GM23248 (cell line): ENCODE results near the gene CHMP6.

ENCODE experiments used
- EZH2 ChIP-seq: fragments of 200-600 bp; sonication (generic); IDR thresholded peaks from 2 replicates; pipeline ENCODE4 v1.6.1; 2018; ENCODE audit warnings: antibody characterized with exemption, mild to moderate bottlenecking; ENCODE audit not compliant: insufficient read depth, poor library complexity, severe bottlenecking
- EZH2phosphoT487 ChIP-seq: fragments of 200-600 bp; sonication (generic); IDR thresholded peaks from 2 replicates; pipeline ENCODE4 v1.6.1; 2018; ENCODE audit warnings: antibody characterized with exemption, moderate library complexity, mild to moderate bottlenecking, low read depth; ENCODE audit not compliant: insufficient read depth

DNA sequence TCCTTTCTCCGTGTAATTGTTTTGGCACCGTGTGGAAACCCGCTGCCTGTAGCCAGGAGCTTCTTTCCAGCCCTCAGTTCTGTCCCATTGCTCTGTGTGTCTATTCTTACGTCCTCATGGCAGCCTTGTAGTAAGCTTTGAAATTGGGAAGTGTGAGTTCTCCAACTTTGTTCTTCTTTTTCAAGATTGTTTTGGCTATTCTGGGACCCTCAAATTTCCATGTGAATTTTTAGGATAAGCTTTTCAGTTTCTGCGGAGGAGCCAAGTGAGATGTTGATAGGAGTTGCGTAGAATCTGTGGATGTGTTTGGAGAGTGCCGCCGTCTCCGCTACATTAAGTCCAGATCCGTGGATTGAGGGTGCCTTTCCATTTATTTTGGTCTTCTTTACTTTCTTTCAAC is 15.2 kb downstream of the CHMP6 start:
- TF ChIP-seq EZH2: no peak
- TF ChIP-seq EZH2phosphoT487: no peak
